KBM-7 (cell line): Measurements from ENCODE around the gene CST5.
"Not testable (repeated sequence)": the region's sequence is repeated elsewhere in the genome, so short reads cannot be mapped to it uniquely, and the experiment has no call there.

ENCODE experiments used
- DNase-seq: peaks from one replicate; pipeline ENCODE4 v3.0.0-alpha.2; 2015
- in situ Hi-C: fragments of 300-500 bp; cut with MboI; formaldehyde crosslinking; loops from 2 replicates; pipeline ENCODE4 v1.14.3; 2020; ENCODE audit warnings: low sequenced_read_pairs, low pct_unique_long_range_greater_than_20kb, mixed read lengths

Gene CST5

GRCh38 chr20:23902396-23902795 lies 22.8 kb upstream of the CST5 start:
- DNase-seq, in situ Hi-C loops: not testable (repeated sequence)

GRCh38 chr20:23890867-23891266 lies 11.3 kb upstream of the CST5 start:
- in situ Hi-C loops, DNase-seq: not testable (repeated sequence)

GRCh38 chr20:23889775-23890187 lies 10.2 kb upstream of the CST5 start:
- peak; percentile 56 for DNase-seq
- in situ Hi-C loops, result no loop called here

- no peak for DNase-seq
- in situ Hi-C loops, result no loop called here
Measured at GRCh38 chr20:23887856-23888255, 8.3 kb upstream of the CST5 start.

GRCh38 chr20:23884771-23885162 lies 5.2 kb upstream of the CST5 start:
- DNase-seq, result no peak
- in situ Hi-C loops, result no loop called here

- DNase-seq, result no peak
- in situ Hi-C loops, result no loop called here
Measured at GRCh38 chr20:23884136-23884770, 4.7 kb upstream of the CST5 start.

GRCh38 chr20:23881371-23881770 lies 1.8 kb upstream of the CST5 start:
- in situ Hi-C loops, result no loop called here
- DNase-seq, result no peak

- in situ Hi-C loops, result no loop called here
- DNase-seq, result no peak
Measured at GRCh38 chr20:23880417-23880816, 869 bp upstream of the CST5 start.

- no peak for DNase-seq
- in situ Hi-C loops, result no loop called here
Measured at GRCh38 chr20:23879811-23880374, 345 bp upstream of the CST5 start.

- no peak for DNase-seq
- in situ Hi-C loops, result no loop called here
Measured at GRCh38 chr20:23878787-23879186, 761 bp downstream of the CST5 start.

GRCh38 chr20:23878016-23878542 lies 1.5 kb downstream of the CST5 start:
- DNase-seq, in situ Hi-C loops: not testable (repeated sequence)

- no peak for DNase-seq
Measured at GRCh38 chr20:23877524-23877923, 2.0 kb downstream of the CST5 start.

GRCh38 chr20:23875606-23876237 lies 3.8 kb downstream of the CST5 start:
- DNase-seq, result no peak
- in situ Hi-C loops, result no loop called here

More at GRCh38 chr20:23877524-23877923, 2.0 kb downstream of the CST5 start:
- in situ Hi-C loops, result no loop called here

GRCh38 chr20:23874747-23875146 lies 4.8 kb downstream of the CST5 start:
- in situ Hi-C loops, result no loop called here
- DNase-seq, result no peak

GRCh38 chr20:23873370-23874015 lies 6.1 kb downstream of the CST5 start:
- in situ Hi-C loops, result no loop called here
- no peak for DNase-seq

- in situ Hi-C loops, result no loop called here
Measured at GRCh38 chr20:23872065-23872464, 7.5 kb downstream of the CST5 start.

GRCh38 chr20:23870461-23870860 lies 9.1 kb downstream of the CST5 start:
- no peak for DNase-seq
- in situ Hi-C loops, result no loop called here

More at GRCh38 chr20:23872065-23872464, 7.5 kb downstream of the CST5 start:
- DNase-seq, result no peak

GRCh38 chr20:23869520-23869919 lies 10.0 kb downstream of the CST5 start:
- in situ Hi-C loops, result no loop called here
- DNase-seq, result no peak

GRCh38 chr20:23868321-23868720 lies 11.2 kb downstream of the CST5 start:
- in situ Hi-C loops, result no loop called here
- DNase-seq, result no peak
